Effector memory CD8-positive, alpha-beta T cell (primary cell): ENCODE results near the gene INTU.

Experiments used
- ATAC-seq: fragments of 150-1000 bp; cut with Tn5 transposase; replicated peaks from 2 replicates; pipeline ENCODE4 v1.10.0; 2021; ENCODE audit warnings: mild to moderate bottlenecking, moderate library complexity
- DNase-seq, 3 experiments: peaks; one replicate each; pipeline ENCODE4 v3.0.0; 2021
- H3K27ac Mint-ChIP-seq, 2 donors: one replicate each; pipeline ENCODE4 v1.8.0; 2022; ENCODE audit warnings: mild to moderate bottlenecking in 2 of 2, mixed read lengths in 2 of 2, moderate library complexity in 2 of 2
- H3K27me3 Mint-ChIP-seq, 2 donors: one replicate each; pipeline ENCODE4 v1.8.0; 2022; ENCODE audit warnings: mixed read lengths in 2 of 2
- H3K36me3 Mint-ChIP-seq: one replicate; pipeline ENCODE4 v1.8.0; 2022; ENCODE audit warnings: mild to moderate bottlenecking, moderate library complexity, mixed read lengths; ENCODE audit not compliant: insufficient read depth
- H3K4me1 Mint-ChIP-seq, 2 donors: one replicate each; pipeline ENCODE4 v1.8.0; 2022; ENCODE audit warnings: low read depth in 2 of 2, mixed read lengths in 2 of 2
- H3K4me3 Mint-ChIP-seq, 2 donors: one replicate each; pipeline ENCODE4 v1.8.0; 2022; ENCODE audit warnings: mild to moderate bottlenecking in 2 of 2, mixed read lengths in 2 of 2, moderate library complexity in 2 of 2
- H3K9me3 Mint-ChIP-seq, 2 donors: one replicate each; pipeline ENCODE4 v1.8.0; 2022; ENCODE audit warnings: mixed read lengths in 2 of 2

Gene INTU

GRCh38 chr4:127667116-127667515, 34.4 kb downstream of the INTU start:
- Mint-ChIP-seq H3K27ac (no peak overlapping the region), H3K36me3 (no peaks in the 10 kb centered on the region), H3K27me3 (no peaks in the 10 kb centered on the region), H3K4me3 (no peak overlapping the region), H3K4me1 (no peaks in the 10 kb centered on the region), H3K9me3 (peaks cover 5 to 8% of the 10 kb centered on the region in 2 donors)
- DNase-seq (no peak), ATAC-seq (no peak)

- Mint-ChIP-seq H3K4me1 (no peaks in the 10 kb centered on the region), H3K4me3 (no peak overlapping the region), H3K27ac (no peak overlapping the region), H3K27me3 (no peaks in the 10 kb centered on the region), H3K9me3 (peaks cover 5 to 8% of the 10 kb centered on the region in 2 donors), H3K36me3 (no peaks in the 10 kb centered on the region)
- no peak for DNase-seq
- no peak for ATAC-seq
Measured at GRCh38 chr4:127667772-127668171, 35.0 kb downstream of the INTU start.

GRCh38 chr4:127668770-127669169, 36.0 kb downstream of the INTU start:
- no peaks in the 10 kb centered on the region for H3K36me3 Mint-ChIP-seq
- no peaks in the 10 kb centered on the region for H3K4me1 Mint-ChIP-seq
- ATAC-seq (no peak), DNase-seq (no peak)
- no peak overlapping the region for H3K27ac Mint-ChIP-seq
- H3K4me3 Mint-ChIP-seq: no peak overlapping the region
- H3K27me3 Mint-ChIP-seq: no peaks in the 10 kb centered on the region
- H3K9me3 Mint-ChIP-seq: peaks cover 5 to 8% of the 10 kb centered on the region in 2 donors

GRCh38 chr4:127669691-127670090, 36.9 kb downstream of the INTU start:
- Mint-ChIP-seq H3K4me3 (no peak overlapping the region), H3K27ac (no peak overlapping the region), H3K4me1 (no peaks in the 10 kb centered on the region), H3K27me3 (no peaks in the 10 kb centered on the region), H3K9me3 (peaks cover 5 to 8% of the 10 kb centered on the region in 2 donors), H3K36me3 (no peaks in the 10 kb centered on the region)
- no peak for ATAC-seq
- DNase-seq: no peak

GRCh38 chr4:127672111-127672510, 39.4 kb downstream of the INTU start:
- no peaks in the 10 kb centered on the region for H3K36me3 Mint-ChIP-seq
- H3K4me1 Mint-ChIP-seq: no peaks in the 10 kb centered on the region
- no peaks in the 10 kb centered on the region for H3K27me3 Mint-ChIP-seq
- no peaks in the 10 kb centered on the region for H3K9me3 Mint-ChIP-seq
- ATAC-seq: no peak
- H3K4me3 Mint-ChIP-seq: no peak overlapping the region
- no peak overlapping the region for H3K27ac Mint-ChIP-seq
- no peak for DNase-seq

GRCh38 chr4:127685292-127685691, 52.5 kb downstream of the INTU start:
- ATAC-seq (no peak), DNase-seq (no peak)
- Mint-ChIP-seq H3K9me3 (no peaks in the 10 kb centered on the region), H3K27me3 (no peaks in the 10 kb centered on the region), H3K4me1 (no peaks in the 10 kb centered on the region), H3K4me3 (no peak overlapping the region), H3K36me3 (no peaks in the 10 kb centered on the region), H3K27ac (no peak overlapping the region)

GRCh38 chr4:127686658-127687057, 53.9 kb downstream of the INTU start:
- H3K27ac Mint-ChIP-seq: no peak overlapping the region
- no peaks in the 10 kb centered on the region for H3K36me3 Mint-ChIP-seq
- no peak overlapping the region for H3K4me3 Mint-ChIP-seq
- ATAC-seq (no peak), DNase-seq (no peak)
- H3K4me1 Mint-ChIP-seq: no peaks in the 10 kb centered on the region
- H3K27me3 Mint-ChIP-seq: no peaks in the 10 kb centered on the region
- no peaks in the 10 kb centered on the region for H3K9me3 Mint-ChIP-seq

- Mint-ChIP-seq H3K4me3 (no peak overlapping the region), H3K27ac (no peak overlapping the region), H3K4me1 (no peaks in the 10 kb centered on the region), H3K9me3 (peaks cover 0 to 1% of the 10 kb centered on the region in 2 donors), H3K36me3 (no peaks in the 10 kb centered on the region), H3K27me3 (no peaks in the 10 kb centered on the region)
- DNase-seq (no peak), ATAC-seq (no peak)
Measured at GRCh38 chr4:127687580-127687979, 54.8 kb downstream of the INTU start.

- Mint-ChIP-seq H3K27me3 (peaks cover 0 to 10% of the 10 kb centered on the region in 2 donors), H3K27ac (no peak overlapping the region), H3K4me1 (no peaks in the 10 kb centered on the region), H3K4me3 (no peak overlapping the region), H3K9me3 (peaks cover 2 to 8% of the 10 kb centered on the region in 2 donors), H3K36me3 (no peaks in the 10 kb centered on the region)
- ATAC-seq: no peak
- no peak for DNase-seq
Measured at GRCh38 chr4:127698789-127699200, 66.0 kb downstream of the INTU start.

GRCh38 chr4:127708985-127709384, 76.2 kb downstream of the INTU start:
- no peaks in the 10 kb centered on the region for H3K36me3 Mint-ChIP-seq
- no peak overlapping the region for H3K4me3 Mint-ChIP-seq
- H3K27me3 Mint-ChIP-seq: no peaks in the 10 kb centered on the region
- H3K27ac Mint-ChIP-seq: no peak overlapping the region
- ATAC-seq (no peak), DNase-seq (no peak)
- H3K9me3 Mint-ChIP-seq: no peaks in the 10 kb centered on the region
- H3K4me1 Mint-ChIP-seq: no peaks in the 10 kb centered on the region

- Mint-ChIP-seq H3K9me3 (no peaks in the 10 kb centered on the region), H3K27ac (no peak overlapping the region), H3K36me3 (no peaks in the 10 kb centered on the region), H3K4me1 (no peaks in the 10 kb centered on the region), H3K27me3 (no peaks in the 10 kb centered on the region), H3K4me3 (no peak overlapping the region)
- ATAC-seq (no peak), DNase-seq (no peak)
Measured at GRCh38 chr4:127709456-127709855, 76.7 kb downstream of the INTU start.

GRCh38 chr4:127730142-127730913, 97.6 kb downstream of the INTU start, which contains the start of gene SLC25A31:
Gene SLC25A31, plus strand, starts transcription at chr4:127730400. Its CDS starts 146 bp downstream, at chr4:127730546.
- ATAC-seq (no peak), DNase-seq (no peak)
- no peaks in the 10 kb centered on the region for H3K27me3 Mint-ChIP-seq
- no peaks in the 10 kb centered on the region for H3K4me1 Mint-ChIP-seq
- H3K4me3 Mint-ChIP-seq: no peak within 1 kb of the TSS
- H3K9me3 Mint-ChIP-seq: no peaks in the 10 kb centered on the region
- H3K27ac Mint-ChIP-seq: no peak within 1 kb of the TSS
- H3K36me3 Mint-ChIP-seq: no peaks in the 10 kb centered on the region

- H3K36me3 Mint-ChIP-seq: no peaks in the 10 kb centered on the region
- H3K27me3 Mint-ChIP-seq: no peaks in the 10 kb centered on the region
- H3K4me1 Mint-ChIP-seq: no peaks in the 10 kb centered on the region
- H3K4me3 Mint-ChIP-seq: no peak overlapping the region
- H3K27ac Mint-ChIP-seq: no peak overlapping the region
- no peak for ATAC-seq
- no peaks in the 10 kb centered on the region for H3K9me3 Mint-ChIP-seq
- no peak for DNase-seq
Measured at GRCh38 chr4:127731406-127731805, 98.6 kb downstream of the INTU start.

- DNase-seq: no peak
- Mint-ChIP-seq H3K27me3 (no peaks in the 10 kb centered on the region), H3K4me3 (no peak overlapping the region), H3K36me3 (no peaks in the 10 kb centered on the region), H3K4me1 (no peaks in the 10 kb centered on the region), H3K27ac (no peak overlapping the region), H3K9me3 (no peaks in the 10 kb centered on the region)
- ATAC-seq: no peak
Measured at GRCh38 chr4:127732623-127733328, 100.0 kb downstream of the INTU start.
